Measurements from ENCODE around the gene LIMK1.
A peak's percentile ranks its signal among the peaks of the same experiment; 100 is the strongest.

Gene LIMK1

DNA sequence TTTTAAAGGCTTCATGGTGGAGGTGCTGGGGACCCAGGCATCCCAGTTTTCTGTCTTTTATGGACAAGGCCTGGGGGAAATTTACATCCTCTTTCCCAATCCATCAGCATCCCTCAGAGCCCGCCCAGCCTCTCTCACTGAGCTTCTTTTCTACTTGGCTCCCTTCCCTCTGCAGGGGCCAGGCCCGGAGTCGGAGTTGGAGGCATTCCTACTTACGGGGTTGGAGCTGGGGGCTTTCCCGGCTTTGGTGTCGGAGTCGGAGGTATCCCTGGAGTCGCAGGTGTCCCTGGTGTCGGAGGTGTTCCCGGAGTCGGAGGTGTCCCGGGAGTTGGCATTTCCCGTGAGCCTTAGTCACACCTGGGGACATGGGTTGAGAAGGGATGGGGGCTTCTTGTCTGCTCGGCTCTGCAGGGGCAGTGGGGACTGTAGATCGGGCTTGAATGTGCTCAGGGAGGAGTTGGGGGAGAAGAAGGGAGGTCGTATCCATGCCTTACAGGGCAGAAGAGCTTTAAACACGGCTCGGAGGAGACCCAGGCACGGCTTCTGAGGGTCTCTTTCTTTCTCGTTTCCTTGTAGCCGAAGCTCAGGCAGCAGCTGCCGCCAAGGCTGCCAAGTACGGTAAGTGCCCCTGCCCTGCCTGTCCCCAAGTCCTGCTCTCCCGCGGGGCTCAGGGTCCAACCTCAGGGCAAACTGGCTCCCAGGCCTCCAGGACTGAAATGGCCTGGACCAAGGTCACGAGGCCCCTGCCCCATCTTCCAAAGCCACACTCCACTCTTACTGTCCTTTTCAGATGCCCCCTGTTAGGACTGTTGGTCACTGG is 27.3 kb upstream of the LIMK1 start:
- no peak for DNase-seq (ENCODE audit: low read depth)

DNA sequence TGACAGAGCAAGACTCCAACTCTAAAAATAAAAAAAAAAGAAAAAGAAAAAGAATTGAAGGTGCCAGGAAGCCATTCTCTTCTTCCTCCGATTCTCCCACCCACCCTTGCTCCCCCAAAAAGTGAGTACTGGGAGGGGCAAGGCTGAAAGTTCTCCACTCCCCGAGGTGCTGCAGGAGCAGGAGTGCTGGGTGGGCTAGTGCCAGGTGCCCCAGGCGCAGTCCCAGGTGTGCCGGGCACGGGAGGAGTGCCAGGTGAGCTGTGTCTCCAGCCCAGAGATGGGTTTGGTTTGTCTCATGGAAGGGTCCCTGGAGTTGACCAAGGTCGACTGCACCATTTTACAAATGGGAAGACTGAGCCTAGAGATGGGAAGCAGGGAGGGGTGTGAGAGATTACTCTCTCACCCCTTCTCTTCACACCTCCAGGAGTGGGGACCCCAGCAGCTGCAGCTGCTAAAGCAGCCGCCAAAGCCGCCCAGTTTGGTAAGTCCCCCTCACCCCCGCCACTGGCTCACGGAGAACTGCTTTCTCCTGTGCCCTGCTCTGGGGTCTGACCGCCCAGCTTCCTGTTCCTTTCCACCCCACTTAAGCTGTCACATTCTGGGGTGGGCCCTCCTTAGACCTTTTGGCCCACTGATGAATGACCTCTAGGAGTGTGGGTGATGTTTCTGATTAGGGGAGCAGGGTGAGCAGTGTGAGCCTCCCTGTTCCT is 26.2 kb upstream of the LIMK1 start:
- no peak for DNase-seq (ENCODE audit: low read depth)

DNA sequence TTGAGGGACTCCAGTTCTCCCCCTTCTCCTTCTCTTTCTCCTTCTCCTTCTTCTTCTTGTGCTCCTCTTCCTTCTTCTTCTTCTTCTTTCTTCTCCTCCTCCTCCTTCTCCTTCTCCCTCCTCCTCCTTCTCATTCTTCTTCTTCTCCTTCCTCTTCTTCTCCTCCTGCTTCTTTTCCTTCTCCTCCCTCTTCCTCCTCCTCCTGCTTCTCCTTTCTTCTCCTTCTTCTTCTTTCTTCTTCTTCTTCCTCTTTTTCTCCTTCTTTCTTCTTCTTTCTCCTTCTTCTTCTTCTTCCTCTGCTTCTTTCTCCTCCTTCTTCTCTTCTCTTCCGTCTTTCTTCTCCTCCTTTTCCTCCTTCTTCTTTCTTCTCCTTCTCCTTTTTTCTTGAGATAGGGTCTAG is 25.6 kb upstream of the LIMK1 start:
- no peak for DNase-seq (ENCODE audit: low read depth)

DNA sequence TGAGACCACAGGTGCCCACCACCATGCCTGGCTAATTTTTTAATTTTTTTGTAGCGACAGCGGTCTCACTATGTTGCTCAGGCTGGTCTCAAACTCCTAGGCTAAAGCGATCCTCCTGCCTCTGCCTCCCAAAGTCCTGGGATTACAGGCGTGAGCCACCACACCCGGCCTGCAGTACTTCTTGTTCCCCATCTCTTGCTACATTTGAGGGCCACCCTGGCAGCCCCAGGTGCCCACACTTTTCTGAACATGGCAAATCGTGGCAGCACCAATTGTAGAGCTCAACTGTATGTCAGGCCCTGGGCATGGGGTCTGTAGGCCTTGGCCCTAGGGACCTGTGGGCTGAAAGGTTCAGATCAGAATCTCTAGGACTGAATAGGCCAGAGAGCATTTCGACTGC is 25.1 kb upstream of the LIMK1 start:
- no peak for DNase-seq (ENCODE audit: low read depth)

DNA sequence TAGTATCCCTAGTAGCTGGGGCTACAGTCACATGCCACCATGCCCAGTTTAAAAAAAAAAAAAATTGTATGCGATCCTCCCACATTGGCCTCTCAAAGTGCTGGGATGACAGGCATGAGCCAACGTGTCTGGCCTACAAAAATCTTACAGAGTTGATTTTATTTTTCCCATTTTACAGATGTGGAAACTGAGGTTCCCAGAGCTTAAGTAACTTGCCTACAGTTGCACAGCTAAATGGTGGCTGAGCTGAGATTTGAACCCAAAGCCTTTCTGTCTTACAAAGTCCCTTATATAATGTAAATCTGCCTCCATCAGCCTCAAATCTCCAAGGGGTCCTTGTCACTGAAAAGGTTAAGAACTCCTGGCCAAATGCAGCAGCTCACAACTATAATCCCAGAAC is 24.6 kb upstream of the LIMK1 start:
- DNase-seq (ENCODE audit: low read depth): no peak

DNA sequence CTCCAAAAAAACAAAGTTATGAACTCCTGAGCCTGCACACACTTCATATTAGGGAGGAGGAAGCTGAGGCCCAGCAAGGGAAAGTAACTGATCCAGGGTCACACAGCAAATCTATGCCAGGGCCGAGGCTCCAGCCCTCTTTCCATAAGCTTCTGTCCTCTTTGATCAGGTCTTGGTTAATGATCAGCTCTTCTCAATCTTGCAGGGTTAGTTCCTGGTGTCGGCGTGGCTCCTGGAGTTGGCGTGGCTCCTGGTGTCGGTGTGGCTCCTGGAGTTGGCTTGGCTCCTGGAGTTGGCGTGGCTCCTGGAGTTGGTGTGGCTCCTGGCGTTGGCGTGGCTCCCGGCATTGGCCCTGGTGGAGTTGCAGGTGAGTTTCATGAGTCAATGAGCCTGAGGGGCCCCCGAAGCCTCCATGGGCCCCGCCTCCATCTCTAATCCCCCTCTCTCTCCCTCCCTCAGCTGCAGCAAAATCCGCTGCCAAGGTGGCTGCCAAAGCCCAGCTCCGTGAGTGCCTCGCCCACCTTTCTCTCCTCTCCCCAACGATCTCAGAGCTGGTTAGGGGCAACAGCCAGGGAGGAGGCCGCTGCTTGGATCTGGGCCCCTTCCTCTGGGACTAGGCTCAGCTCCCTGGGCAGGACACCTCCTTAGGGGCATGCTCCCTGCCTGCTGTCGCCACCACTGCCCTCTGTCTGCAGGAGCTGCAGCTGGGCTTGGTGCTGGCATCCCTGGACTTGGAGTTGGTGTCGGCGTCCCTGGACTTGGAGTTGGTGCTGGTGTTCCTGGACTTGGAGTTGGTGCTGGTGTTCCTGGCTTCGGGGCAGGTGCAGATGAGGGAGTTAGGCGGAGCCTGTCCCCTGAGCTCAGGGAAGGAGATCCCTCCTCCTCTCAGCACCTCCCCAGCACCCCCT is 23.7 kb upstream of the LIMK1 start:
- DNase-seq (ENCODE audit: low read depth): no peak

DNA sequence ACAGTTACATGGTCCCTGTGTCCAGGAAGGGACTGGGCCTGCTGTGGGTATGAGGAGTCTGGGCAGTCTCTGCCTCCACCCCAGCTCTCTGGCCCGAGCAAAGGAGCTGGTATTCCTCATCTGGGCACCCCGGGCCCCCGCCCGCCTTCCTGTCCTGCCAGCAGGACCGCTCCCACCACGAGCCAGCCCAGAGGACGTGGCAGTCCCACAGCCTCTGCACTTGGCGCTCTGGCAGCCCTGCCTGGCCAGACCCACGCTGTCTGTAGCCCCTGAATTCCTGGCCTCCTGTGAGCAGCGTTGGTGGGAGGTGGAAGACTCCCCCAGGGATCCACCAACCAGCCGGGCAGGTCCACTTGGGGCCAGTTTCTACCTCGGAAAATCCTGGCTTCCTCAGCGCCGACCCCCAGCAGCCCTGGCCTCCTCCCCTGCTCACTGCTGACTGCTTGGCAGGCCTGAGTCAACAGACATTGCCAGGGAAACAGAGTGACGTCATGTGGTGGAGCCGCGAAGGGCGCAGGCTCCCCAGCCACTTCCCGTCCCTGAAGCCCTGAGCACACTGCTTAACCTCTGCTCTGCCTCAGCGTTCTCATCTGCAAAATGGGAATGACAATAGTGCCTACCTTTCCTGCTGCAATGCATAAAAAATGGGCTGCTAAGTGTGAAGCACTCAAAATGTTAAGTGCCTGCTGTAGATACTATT is 21.6 kb upstream of the LIMK1 start:
- peak; percentile 87 for DNase-seq (ENCODE audit: low read depth)

DNA sequence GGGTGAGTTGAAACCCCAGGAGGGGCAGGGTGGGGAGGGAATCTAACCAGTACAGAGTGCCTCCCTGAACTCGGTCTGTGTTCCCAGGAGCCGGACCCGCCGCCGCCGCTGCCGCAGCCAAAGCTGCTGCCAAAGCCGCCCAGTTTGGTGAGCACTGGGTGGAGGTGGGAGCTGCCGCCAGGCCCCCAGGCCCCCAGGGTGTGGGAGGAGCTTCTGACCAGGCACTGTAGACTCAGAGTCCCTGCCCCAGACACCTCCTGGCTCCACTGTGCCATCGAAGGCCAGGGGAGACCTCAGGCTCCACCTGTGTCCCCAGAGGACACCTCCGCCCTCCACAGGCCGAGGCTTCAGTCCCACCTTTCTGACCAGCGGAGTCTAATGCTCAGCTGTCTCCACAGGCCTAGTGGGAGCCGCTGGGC is 20.4 kb upstream of the LIMK1 start:
- DNase-seq (ENCODE audit: low read depth): no peak

DNA sequence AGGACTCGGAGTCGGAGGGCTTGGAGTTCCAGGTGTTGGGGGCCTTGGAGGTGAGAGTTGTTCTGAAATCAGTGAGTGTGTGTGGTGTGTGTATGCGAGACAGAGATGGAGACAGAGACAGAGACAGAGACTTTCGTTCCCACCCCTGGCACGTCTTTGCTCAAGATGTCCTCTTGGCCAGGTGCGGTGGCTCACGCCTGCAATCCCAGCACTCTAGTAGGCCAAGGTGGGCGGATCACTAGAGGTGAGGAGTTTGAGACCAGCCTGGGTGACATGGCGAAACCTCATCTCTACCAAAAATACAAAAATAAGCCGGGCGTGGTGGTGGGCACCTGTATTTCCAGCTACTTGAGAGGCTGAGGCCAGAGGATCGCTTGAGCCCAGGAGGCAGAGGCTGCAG is 20.0 kb upstream of the LIMK1 start:
- no peak for DNase-seq (ENCODE audit: low read depth)

DNA sequence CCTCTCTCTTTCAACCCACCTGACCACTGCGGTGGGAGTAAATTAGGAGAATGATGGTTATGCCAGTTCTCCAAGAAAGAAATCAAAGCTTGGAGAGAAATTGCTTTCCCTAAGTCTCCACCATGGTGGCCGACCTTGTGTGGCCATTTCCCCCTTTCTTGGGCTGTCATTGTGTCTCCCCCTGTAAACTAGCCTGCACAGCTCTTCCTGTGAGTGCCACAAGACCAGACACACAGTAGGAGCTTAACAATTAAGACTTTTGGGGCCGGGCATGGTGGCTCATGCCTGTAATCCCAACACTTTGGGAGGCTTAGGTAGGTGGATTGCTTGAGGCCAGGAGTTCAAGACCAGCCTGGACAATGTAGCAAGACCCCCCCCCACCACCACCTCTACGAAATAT is 18.9 kb upstream of the LIMK1 start:
- no peak for DNase-seq (ENCODE audit: low read depth)

DNA sequence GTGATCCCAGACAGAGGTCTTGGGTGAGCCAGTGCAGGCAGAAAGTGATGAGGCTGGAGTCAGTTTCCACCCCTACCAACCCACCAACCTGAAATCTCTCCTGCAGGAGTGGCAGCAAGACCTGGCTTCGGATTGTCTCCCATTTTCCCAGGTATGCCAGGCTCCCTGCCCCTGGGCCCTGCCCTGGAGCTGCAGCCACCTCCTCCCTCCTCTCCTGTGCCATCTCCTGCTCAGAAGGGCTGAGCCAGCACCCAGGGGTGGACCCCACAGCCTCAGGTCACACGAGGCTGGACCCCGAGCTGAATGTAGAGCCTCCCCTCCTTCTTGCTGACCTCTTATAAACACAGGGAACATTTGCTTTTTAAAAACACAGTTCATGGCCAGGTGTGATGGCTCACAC is 17.0 kb upstream of the LIMK1 start:
- DNase-seq (ENCODE audit: low read depth): no peak

DNA sequence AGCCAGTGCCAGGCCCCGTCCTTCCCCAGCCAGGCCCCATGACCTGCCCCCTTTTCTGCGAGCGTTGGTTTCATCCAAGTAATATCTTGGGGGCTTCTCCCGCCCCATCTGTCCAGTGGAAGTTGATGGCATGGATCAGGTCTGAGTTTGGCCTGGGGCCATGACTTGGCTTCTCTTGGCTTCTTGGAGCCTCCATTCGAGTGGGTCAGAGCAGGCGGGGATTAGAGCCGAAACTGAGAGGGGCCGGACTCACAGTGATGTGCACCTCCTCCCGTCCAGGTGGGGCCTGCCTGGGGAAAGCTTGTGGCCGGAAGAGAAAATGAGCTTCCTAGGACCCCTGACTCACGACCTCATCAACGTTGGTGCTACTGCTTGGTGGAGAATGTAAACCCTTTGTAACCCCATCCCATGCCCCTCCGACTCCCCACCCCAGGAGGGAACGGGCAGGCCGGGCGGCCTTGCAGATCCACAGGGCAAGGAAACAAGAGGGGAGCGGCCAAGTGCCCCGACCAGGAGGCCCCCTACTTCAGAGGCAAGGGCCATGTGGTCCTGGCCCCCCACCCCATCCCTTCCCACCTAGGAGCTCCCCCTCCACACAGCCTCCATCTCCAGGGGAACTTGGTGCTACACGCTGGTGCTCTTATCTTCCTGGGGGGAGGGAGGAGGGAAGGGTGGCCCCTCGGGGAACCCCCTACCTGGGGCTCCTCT is 15.1 kb upstream of the LIMK1 start:
- DNase-seq (ENCODE audit: low read depth): no peak

DNA sequence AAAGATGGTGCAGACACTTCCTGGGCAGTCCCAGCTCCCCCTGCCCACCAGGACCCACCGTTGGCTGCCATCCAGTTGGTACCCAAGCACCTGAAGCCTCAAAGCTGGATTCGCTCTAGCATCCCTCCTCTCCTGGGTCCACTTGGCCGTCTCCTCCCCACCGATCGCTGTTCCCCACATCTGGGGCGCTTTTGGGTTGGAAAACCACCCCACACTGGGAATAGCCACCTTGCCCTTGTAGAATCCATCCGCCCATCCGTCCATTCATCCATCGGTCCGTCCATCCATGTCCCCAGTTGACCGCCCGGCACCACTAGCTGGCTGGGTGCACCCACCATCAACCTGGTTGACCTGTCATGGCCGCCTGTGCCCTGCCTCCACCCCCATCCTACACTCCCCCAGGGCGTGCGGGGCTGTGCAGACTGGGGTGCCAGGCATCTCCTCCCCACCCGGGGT is 14.5 kb upstream of the LIMK1 start:
- no peak for DNase-seq (ENCODE audit: low read depth)

DNA sequence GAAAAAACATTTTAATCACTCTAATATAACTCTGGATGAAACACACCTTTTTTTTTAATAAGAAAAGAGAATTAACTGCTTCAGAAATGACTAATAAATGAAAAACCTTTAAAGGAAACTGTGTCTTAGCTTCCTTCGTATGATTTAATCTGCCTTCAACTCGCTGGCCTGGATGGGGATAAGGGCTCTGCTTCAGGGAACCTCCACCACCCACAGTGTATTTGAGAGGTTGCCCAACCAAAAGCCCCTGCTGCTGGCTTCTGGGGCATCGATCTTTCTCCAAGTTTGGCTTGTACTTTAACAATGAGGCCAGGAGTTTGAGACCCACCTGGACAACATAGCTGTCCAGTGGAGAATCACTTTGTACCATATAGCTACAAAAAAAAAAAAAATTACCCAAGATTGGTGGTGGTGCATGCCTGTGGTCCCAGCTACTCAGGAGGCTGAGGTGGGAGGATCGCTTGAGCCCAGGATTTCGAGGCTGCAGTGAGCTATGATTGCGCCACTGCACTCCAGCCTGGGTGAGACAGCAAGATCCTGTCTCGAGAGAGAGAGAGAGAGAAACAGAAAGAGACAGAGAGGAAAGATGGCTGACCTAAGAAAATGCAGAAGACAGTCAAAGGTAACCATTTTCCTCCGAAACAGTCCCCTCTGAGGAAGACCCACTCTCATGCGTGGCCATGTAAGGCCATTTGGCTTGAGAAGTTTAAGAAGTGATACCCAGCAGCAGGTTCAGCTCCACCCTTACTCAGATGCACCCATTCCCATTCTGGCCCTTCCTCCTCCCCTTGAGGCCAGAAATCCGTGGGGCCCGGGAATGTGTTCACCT is 13.6 kb upstream of the LIMK1 start:
- no peak for DNase-seq (ENCODE audit: low read depth)

DNA sequence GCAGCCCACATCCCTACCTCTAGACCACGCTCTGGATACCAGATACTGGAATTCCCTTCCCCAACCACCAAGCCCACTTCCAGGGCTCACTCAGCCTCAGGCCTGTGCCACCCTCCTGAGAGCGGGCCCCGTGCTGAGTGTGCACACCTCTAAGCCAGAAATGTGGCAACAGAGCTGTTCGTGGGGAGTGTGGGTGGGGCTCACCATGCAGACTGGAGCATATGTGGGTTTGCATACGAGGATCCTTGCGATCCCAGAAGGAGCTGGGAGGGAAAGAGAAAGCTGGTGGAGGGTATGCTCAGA is 13.0 kb upstream of the LIMK1 start:
- DNase-seq (ENCODE audit: low read depth): no peak

DNA sequence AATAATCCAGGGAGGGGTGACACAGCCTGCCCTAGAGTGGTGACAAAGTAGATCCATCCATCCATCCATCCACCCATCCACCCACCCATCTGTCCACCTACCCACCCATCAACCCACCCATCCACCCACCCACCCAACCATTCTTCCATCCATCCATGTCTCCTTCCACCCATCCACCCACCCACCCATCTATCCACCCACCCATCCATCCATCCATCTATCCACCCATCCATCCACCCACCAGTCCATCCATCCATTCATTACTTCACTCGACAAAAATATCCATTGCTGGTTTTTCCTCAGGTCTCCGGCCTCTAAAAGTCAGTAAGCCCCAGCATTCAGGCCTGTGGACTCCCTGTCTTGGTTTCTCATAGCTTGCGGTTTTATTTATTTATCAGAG is 12.5 kb upstream of the LIMK1 start:
- no peak for DNase-seq (ENCODE audit: low read depth)

DNA sequence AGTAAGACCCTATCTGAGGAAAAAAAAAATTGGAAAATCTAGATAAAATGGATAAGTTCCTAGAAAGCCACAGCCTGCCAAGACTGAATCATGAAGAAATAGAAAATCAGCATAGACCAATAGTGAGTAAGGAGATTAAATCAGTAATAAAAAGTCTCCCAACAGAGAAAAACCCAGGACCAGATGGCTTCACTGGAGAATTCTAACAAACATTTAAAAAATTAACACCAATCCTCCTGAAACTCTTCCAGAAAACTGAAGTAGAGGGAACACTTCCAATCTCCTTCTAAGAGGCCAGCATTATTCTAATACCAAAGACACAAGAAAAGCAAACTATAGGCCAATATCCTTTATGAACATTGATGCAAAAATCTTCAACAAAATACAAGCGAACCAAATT is 8.8 kb upstream of the LIMK1 start:
- no peak for DNase-seq (ENCODE audit: low read depth)

DNA sequence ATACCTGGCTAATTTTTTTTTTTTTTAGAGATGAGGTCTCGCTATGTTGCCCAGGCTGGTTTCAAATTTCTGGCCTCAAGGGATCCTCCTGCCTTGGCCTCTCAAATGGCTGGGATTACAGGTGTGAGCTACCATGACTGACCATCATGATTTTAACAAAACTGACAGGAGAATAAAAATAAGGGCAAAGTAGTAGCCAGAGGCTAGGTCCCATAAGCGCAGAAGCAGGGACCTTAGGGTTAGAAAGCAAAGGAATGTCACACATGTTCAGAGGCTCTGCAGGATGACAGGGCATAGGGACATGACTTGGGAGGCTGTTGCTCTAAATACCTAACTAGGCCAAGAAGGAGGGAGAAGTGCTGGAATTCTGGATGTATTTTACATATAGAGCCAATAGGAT is 5.1 kb upstream of the LIMK1 start:
- no peak for DNase-seq (ENCODE audit: low read depth)

DNA sequence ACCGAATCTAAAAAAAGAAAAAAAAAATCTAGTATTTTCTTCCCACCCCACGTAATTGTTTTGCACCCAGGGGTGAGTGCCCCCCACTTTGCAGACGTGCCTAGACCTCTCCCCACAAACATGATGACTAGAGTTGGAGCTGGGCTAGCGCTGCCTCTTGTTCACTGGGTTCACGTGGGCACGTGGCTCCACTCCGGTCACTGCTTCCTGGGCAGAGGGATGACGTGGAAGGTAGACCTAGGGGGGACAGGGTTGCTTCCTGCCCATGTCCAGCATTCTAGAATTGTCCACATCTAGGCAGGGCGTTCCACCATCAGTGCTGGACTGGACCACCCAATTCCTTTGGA is 861 bp upstream of the LIMK1 start:
- no peak for DNase-seq (ENCODE audit: low read depth)

DNA sequence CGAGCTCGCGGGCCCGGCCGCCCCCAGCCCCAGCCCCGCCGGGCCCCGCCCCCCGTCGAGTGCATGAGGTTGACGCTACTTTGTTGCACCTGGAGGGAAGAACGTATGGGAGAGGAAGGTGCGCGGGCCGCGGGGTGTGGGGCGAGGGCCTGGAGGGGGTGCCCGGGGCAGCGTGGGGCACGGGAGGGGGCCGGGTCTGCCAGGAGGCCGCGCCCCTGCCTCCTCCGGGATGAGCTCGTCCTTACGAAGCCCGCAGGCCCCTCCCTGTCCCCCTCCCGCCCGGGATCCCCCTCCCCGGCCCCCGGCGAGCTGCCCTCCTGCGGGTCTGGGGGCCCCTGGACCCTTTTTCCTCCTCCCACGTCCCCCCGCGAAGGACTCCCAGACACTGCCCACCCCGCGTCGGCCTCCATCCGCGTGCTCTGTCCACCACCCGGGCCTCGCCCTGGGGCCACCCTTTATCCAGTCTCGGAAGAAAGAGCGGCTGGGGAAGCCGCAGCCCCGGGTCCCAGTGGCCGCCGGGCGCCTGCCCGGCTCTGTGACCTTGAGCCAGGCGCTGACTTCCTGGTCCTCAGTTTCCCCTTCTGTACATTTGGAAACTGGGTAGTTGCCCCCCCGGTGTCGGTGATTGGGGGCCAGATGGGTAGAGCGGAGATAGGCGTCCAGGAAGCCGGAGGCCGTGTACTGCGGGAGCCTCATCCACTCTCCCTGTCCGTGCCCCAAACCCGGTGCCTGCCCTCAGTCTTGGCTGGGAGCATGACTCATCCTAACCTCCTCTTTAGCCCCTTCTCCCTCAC is 521 bp downstream of the LIMK1 start:
- DNase-seq (ENCODE audit: low read depth): no peak

Measured in GM04504 (cell line).